ENCODE results near the gene SLMAP. TPM values are rescaled to one million over a fixed set of nuclear protein-coding genes. Genes with fewer than 3 reads are reported as not detected.

Gene SLMAP
- total RNA-seq, 2 experiments from 2014 or later = 51.2 to 52.8 TPM

DNA sequence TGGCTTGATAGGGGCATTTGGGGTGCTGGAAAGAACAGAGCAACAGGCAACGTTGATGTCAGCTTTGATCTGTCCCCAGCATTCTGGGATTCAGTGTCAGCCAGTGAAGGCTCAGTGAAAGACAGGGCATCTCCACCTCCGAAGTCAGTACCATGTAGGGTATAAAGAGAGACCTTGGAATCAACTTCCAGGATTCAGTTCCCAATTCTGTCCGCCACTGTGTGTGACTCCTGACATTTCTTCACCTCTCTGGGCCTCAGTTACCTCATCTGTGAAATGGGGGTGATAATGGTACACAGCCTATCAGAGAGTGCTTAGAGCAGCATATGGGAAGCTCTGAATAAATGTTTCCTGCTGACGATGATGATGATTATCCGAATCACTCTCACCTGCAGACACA lies 196.5 kb downstream of the SLMAP start:
- Mint-ChIP-seq H3K4me1 (peaks cover 4% of the 10 kb centered on the region), H3K36me3 (no peaks in the 10 kb centered on the region), H3K27ac (no peak overlapping the region), H3K4me3 (no peak overlapping the region), H3K27me3 (no peaks in the 10 kb centered on the region), H3K9me3 (no peaks in the 10 kb centered on the region)
- DNase-seq = no peak

DNA sequence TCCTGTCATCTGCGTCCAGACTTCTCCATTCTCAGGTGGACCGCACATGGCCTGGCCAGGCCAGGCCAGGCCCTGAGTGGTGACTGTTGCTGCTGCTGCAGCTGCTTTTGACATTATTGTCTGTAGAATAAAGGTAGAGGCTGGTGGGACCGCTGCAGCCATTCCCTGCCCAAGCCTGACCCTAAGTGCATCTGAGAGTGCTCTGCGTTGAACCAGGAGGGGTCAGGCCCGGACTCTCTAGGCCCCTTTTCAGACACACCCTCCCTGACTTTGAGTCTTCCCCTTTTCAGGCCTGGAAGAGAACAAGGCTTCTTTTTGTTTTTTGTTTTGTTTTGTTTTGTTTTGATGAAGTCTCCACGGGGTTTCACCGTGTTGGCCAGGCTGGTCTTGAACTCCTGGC lies 197.5 kb downstream of the SLMAP start:
- no peak overlapping the region for H3K27ac Mint-ChIP-seq
- H3K27me3 Mint-ChIP-seq = no peaks in the 10 kb centered on the region
- H3K36me3 Mint-ChIP-seq = no peaks in the 10 kb centered on the region
- DNase-seq = no peak
- no peaks in the 10 kb centered on the region for H3K9me3 Mint-ChIP-seq
- peaks cover 4% of the 10 kb centered on the region for H3K4me1 Mint-ChIP-seq
- no peak overlapping the region for H3K4me3 Mint-ChIP-seq

DNA sequence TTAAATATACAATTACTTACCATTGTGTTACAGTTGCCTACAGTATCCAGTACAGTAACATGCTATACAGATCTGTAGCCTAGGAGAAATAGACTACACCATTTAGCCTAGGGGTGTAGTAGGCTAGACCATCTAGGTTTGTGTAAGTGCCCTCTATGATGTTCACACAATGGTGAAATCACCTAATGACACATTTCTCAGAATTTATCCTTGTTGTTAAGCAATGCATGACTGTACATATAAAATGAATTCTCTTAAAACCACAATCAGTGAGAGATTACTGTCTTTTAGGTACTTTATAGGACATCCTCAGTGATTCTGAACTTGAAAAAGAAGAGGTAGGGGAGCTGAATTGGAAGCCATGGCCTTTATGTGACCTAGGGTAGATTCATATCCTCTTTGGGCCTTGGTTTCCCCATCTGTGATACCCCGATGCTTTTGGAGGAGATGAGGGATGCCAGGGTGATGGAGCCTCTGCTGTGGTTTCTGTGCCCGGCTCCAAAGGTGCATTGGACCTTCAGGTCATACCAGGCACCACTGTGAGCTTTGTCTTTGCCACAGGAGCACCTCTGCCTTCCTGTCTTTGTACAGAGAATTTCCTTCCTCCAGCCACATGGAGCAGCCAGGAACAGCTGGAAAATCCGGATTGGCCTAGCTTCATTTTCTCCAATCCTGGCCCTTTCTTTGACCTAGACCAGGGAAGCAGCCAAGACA lies 200.2 kb downstream of the SLMAP start:
- Mint-ChIP-seq H3K27ac (no peak overlapping the region), H3K4me3 (no peak overlapping the region), H3K36me3 (no peaks in the 10 kb centered on the region), H3K4me1 (peaks cover 6% of the 10 kb centered on the region), H3K9me3 (no peaks in the 10 kb centered on the region), H3K27me3 (no peaks in the 10 kb centered on the region)
- DNase-seq = no peak

DNA sequence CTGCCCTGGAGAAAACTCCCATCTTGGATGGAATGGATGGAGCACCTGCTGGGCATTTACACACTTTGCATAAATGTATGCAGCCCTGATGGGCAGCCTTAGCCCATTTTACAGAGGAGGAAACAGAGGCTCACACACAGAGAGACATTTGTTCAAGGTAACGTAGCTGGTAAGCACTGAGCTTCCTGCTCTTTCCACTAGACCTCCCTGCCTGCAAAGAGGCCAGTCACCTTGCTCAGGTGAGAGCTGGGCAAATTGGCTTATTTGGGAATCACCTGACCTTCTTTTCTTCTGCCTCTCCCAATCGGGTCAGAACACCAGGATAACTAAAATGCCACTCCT lies 200.7 kb downstream of the SLMAP start:
- H3K27me3 Mint-ChIP-seq = no peaks in the 10 kb centered on the region
- H3K9me3 Mint-ChIP-seq = no peaks in the 10 kb centered on the region
- peaks cover 6% of the 10 kb centered on the region for H3K4me1 Mint-ChIP-seq
- H3K27ac Mint-ChIP-seq = no peak overlapping the region
- no peak for DNase-seq
- H3K36me3 Mint-ChIP-seq = no peaks in the 10 kb centered on the region
- no peak overlapping the region for H3K4me3 Mint-ChIP-seq

DNA sequence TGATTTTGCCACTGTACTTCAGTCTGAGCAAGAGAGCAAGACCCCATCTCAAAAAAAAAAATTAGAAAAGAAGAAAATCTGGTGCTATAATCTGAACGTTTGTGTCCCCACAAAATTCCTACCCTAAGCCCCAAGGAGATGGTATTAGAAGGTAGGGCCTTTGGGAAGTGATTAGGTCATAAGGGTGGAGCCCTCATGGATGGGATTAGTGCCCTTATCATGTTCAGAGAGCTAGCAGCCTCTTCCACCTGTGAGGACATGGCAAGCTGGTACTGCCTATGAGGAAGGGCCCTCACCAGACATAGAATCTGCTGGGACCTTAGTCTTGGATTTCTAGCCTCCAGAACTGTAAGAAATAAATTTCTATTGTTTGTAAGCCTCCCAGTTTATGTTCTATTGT lies 201.7 kb downstream of the SLMAP start:
- Mint-ChIP-seq H3K27me3 (no peaks in the 10 kb centered on the region), H3K4me3 (no peak overlapping the region), H3K36me3 (no peaks in the 10 kb centered on the region), H3K9me3 (no peaks in the 10 kb centered on the region), H3K27ac (no peak overlapping the region), H3K4me1 (peaks cover 6% of the 10 kb centered on the region)
- no peak for DNase-seq

DNA sequence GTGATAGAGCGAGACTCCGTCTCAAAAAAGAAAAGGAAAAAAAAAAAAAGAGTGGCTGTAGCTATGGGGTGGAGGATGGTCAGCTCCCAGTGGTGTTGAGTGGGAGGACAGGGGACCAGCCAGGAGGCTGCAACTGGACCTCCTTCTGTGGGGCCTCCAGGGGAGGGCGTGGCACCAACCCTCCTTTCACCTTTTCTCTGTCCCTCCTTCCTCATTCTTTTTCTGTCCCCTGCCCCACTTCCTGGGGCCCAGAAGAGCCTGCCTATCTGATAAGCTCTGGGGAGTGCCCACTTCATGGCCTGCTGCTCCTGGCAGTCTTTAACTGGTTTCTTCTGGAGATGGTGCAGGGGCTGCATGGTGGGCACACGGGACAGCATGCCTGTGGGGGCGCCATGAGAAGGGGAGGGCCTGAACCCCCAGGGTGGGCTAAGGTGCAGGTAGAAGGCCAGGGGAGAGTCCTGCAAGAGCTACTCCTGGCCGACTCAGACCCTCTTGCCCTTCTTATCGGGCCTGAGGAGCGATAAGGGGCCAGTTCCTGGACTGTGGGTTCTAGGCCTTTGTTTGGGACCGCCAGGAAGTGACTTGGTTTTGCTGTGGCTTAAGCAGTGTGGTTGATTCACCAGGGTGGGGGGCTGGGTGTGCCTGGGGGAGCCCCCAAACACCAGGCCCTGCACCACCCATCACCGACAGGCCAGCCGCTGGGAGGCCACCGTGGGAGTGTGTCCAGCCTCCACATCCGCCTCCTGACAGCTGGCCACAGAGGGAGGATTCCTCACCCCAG lies 202.7 kb downstream of the SLMAP start:
- Mint-ChIP-seq H3K9me3 (no peaks in the 10 kb centered on the region), H3K4me3 (no peak overlapping the region), H3K27ac (no peak overlapping the region), H3K36me3 (no peaks in the 10 kb centered on the region), H3K27me3 (no peaks in the 10 kb centered on the region), H3K4me1 (peaks cover 6% of the 10 kb centered on the region)
- no peak for DNase-seq

DNA sequence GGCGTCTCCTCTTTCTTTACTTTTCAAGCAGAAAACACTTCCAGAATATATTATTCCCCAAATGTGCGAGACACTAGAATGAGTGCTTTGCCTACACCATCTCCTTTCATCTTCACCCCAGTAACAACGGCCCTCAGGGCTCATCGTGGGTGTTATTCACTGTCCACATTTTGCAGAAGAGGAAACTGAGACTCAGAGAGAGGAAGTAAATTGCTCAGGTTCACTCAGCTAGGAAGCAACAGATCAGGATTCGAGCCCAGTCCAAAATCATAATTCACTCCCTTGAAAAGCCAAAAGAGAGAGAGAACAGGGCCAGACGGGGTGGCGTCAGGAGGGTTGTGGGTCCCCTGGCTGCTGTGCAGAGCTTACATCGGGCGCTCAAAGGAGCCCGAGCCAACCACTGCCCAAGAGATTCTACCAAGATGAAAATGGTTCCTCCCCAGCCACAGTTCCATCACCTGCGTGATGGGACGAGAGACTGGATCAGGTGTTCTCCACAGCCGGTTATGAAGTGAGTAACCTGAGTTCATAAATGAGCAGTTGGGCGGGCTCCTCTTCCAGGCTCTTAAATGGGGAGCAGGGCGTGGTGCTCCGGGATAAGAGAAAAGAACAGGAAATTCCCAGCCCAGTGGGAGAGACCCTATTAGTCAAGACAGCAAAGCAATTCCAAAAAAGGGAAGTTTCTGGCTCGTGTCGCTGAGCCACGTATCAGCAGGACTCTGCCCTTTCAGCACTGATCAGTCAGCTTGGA lies 203.5 kb downstream of the SLMAP start:
- no peak overlapping the region for H3K27ac Mint-ChIP-seq
- no peak overlapping the region for H3K4me3 Mint-ChIP-seq
- DNase-seq = no peak
- no peaks in the 10 kb centered on the region for H3K36me3 Mint-ChIP-seq
- no peaks in the 10 kb centered on the region for H3K9me3 Mint-ChIP-seq
- H3K27me3 Mint-ChIP-seq = no peaks in the 10 kb centered on the region
- peaks cover 6% of the 10 kb centered on the region for H3K4me1 Mint-ChIP-seq

DNA sequence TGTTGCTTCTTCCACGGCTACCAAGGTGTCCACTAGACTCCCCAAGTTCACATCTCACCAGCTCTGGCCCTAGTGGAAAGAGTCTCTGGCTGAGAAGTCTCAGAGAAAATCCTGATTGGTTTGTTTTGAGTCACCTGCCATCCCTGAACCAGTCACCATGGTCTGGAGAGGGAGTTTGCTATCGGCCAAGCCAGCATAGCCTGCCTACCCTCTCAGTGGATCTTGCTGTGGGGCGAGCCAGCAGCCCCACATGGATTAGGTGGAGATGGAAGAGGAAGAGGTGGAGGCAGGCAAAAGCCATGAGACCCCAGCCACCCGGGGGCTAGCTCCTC lies 204.0 kb downstream of the SLMAP start:
- Mint-ChIP-seq H3K9me3 (no peaks in the 10 kb centered on the region), H3K4me1 (peaks cover 6% of the 10 kb centered on the region), H3K36me3 (no peaks in the 10 kb centered on the region), H3K27ac (no peak overlapping the region), H3K4me3 (no peak overlapping the region), H3K27me3 (no peaks in the 10 kb centered on the region)
- no peak for DNase-seq

DNA sequence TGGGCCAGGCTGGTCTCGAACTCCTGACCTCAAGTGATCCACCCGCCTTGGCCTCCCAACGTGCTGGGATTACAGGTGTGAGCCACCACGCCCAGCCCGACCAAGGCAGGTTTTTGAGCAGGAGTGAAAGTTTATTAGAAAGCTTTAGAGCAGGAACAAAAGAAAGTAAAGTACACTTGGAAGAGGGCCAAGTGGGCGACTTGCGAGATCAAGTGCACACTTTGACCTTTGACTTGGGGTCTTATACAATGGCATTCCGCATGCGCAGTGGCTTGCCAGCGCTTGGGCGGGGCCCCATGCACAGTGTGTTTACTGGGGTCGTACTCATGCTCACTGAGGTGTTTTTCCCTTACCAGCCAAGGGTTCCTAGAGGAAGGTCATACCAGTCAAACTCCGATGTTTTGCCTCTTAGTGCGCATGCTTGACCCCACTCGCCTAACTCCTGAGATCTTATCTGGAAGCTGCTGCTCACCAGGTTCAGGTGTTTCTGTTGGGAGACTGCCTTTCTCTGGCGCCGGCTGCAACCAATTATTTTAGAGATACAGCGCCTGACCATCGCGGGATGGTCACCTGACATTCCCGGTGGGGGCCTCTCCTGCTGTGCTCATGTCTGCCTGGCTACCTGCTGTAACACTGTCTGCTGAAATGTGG lies 205.2 kb downstream of the SLMAP start:
- no peaks in the 10 kb centered on the region for H3K27me3 Mint-ChIP-seq
- no peaks in the 10 kb centered on the region for H3K36me3 Mint-ChIP-seq
- peaks cover 3% of the 10 kb centered on the region for H3K4me1 Mint-ChIP-seq
- no peak for DNase-seq
- H3K9me3 Mint-ChIP-seq = no peaks in the 10 kb centered on the region
- no peak overlapping the region for H3K4me3 Mint-ChIP-seq
- no peak overlapping the region for H3K27ac Mint-ChIP-seq

DNA sequence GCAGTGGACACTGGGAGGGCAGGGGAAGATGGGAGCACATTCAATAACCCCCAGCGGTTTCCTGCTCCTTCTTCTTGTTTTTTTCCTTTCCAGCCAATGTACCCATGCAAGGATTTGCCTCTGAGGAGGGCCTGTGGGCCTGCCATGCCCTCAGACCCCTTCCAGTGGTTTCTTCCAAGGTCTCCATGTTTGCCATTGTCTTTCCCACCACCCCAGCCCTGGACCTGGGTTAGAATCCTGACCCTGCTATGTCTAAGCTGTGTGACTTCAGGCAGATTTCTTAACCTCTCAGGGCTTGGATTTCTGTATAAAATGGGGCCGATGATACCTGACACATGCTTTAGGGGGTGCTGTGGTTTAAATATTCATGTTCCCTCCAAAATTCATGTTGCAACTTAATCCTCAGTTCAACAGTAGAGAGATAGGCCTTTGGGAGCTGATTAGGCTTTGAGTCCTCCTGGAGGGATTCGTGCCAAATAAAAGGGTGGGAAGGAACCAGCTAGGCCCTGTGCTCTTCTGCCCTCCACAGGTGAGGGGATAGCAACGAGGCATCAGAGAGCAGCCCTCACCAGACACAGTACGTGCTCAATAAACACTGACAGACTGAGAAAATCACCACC lies 205.8 kb downstream of the SLMAP start:
- no peak overlapping the region for H3K4me3 Mint-ChIP-seq
- H3K4me1 Mint-ChIP-seq = peaks cover 4% of the 10 kb centered on the region
- DNase-seq = no peak
- no peaks in the 10 kb centered on the region for H3K27me3 Mint-ChIP-seq
- H3K36me3 Mint-ChIP-seq = no peaks in the 10 kb centered on the region
- H3K9me3 Mint-ChIP-seq = no peaks in the 10 kb centered on the region
- no peak overlapping the region for H3K27ac Mint-ChIP-seq

DNA sequence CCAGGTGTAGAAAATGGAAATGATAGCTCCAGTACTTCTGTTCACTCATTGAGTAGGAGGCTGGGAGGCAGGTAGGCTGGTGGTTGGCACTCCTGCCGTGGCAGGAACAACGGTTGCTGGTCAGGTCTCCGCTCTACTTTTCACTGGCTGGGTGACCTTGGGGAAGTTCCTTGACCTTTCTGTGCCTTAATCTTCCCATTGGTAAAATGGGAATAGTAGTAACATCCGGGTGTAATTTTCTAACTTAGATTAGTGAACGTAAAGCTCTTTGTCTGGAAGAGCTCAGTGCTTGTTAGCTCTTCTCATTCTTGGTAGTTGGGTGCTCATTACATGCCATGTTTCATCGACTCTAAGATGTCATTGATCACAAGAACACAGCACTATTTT lies 206.3 kb downstream of the SLMAP start:
- H3K4me1 Mint-ChIP-seq = peaks cover 9% of the 10 kb centered on the region
- no peak overlapping the region for H3K27ac Mint-ChIP-seq
- H3K27me3 Mint-ChIP-seq = no peaks in the 10 kb centered on the region
- no peak overlapping the region for H3K4me3 Mint-ChIP-seq
- no peak for DNase-seq
- peaks cover 4% of the 10 kb centered on the region for H3K9me3 Mint-ChIP-seq
- no peaks in the 10 kb centered on the region for H3K36me3 Mint-ChIP-seq

DNA sequence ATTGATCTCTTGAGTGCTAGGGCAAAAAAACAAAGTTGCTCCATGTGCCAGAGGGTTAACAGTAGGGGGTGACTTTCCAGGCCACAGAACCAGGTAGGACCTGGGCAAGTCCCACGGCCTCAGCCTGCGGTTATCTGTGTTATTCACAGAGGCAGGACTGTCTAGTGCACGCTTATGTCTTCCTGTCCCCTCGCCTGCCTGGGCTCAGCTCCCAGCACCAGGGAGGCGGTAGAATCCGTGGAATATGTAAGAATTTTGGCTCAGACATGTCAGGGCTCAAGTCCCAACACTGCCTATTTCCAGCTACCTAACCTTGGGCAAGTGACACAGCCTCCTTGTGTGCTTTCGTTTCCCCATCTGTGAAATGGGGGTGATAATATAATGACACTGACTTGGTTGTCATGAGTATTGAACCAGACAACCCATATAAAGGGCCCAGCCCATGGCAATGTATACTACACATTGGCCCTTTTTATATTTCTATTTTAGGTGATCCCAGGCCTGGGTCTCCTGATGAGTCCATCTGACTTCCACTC lies 207.8 kb downstream of the SLMAP start:
- H3K27me3 Mint-ChIP-seq = no peaks in the 10 kb centered on the region
- H3K27ac Mint-ChIP-seq = no peak overlapping the region
- no peak for DNase-seq
- H3K9me3 Mint-ChIP-seq = peaks cover 6% of the 10 kb centered on the region
- no peak overlapping the region for H3K4me3 Mint-ChIP-seq
- H3K4me1 Mint-ChIP-seq = peaks cover 13% of the 10 kb centered on the region
- H3K36me3 Mint-ChIP-seq = no peaks in the 10 kb centered on the region

DNA sequence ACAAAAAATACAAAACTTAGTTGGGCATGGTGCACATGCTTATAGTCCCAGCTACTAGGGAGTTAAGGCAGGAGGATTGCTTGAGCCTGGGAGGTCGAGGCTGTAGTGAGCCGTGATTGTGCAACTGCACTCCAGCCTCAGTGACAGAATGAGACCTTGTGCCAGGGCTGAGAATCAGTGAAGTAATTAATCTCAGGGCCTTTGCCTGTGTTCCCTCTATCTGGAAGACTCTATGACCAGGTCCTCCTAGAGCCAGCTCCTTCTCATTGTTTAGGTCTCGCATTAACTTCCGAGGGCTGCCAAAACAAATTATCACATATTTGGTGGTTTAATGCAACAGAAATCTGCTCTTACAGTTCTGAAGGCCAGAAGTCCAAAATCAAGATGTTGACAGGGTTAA lies 210.7 kb downstream of the SLMAP start:
- Mint-ChIP-seq H3K9me3 (peaks cover 6% of the 10 kb centered on the region), H3K4me3 (no peak overlapping the region), H3K4me1 (peaks cover 10% of the 10 kb centered on the region), H3K27me3 (no peaks in the 10 kb centered on the region), H3K27ac (no peak overlapping the region), H3K36me3 (no peaks in the 10 kb centered on the region)
- no peak for DNase-seq

DNA sequence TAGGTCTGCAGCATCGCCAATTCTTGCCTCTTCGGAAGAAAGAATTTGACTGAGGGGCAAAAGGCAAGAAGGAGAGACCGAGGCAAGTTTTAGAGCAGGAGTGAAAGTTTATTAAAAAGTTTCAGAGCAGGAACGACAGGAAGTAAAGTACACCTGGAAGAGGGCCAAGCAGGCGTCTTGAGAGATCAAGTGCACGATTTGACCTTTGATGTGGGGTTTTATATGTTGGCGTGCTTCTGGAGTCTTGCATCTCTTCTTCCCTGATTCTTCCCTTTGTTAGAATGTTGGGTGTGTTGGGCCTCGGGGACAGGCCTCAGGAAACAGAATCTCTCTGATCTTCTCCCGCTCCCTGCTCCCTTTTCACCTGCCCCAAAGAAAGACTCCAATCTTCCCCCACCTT lies 211.5 kb downstream of the SLMAP start:
- Mint-ChIP-seq H3K9me3 (peaks cover 6% of the 10 kb centered on the region), H3K4me1 (peaks cover 10% of the 10 kb centered on the region), H3K36me3 (no peaks in the 10 kb centered on the region), H3K27ac (no peak overlapping the region), H3K27me3 (no peaks in the 10 kb centered on the region), H3K4me3 (no peak overlapping the region)
- no peak for DNase-seq

DNA sequence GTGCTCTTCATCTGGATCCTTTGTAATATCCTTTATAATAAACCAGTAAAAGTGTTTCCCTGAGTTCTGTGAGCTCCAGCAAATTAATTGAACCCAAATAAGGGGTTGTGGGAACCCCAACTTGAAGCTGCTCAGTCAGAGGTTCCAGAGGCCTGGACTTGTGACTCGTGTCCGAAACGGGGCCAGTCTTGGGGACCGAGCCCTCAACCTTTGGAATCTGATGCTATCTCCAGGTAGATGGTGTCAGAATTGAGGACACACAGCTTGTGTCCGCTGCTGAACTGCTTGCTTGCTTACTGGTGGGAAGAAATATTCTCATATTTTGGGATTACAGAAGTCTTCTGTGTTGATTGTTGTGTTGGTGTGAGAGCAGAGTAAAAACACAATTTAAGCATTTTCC lies 212.4 kb downstream of the SLMAP start:
- DNase-seq = no peak
- Mint-ChIP-seq H3K27me3 (no peaks in the 10 kb centered on the region), H3K4me1 (peaks cover 10% of the 10 kb centered on the region), H3K4me3 (no peak overlapping the region), H3K27ac (no peak overlapping the region), H3K9me3 (peaks cover 6% of the 10 kb centered on the region), H3K36me3 (no peaks in the 10 kb centered on the region)
